HPDE6-E6E7 (cell line): ENCODE measurements around the gene ZNF793.

Source experiments
- DNase-seq: peaks from one replicate; pipeline ENCODE4 v3.0.0; 2011; ENCODE audit warnings: missing footprints; ENCODE audit errors: extremely low spot score

The ZNF793 gene

DNA sequence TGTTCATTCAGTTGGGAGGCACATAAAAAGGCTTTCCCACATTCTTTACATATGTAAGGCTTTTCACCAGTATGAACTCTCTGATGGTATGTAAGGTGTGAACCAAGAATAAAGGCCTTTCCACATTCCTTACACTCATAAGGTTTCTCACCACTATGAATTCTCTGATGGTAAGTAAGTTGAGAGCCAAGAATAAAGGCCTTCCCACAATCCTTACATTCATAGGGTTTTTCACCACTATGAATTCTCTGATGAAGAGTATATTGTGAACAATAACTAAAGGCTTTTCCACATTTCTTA, 58.6 kb downstream of the ZNF793 start:
- no peak for DNase-seq

DNA sequence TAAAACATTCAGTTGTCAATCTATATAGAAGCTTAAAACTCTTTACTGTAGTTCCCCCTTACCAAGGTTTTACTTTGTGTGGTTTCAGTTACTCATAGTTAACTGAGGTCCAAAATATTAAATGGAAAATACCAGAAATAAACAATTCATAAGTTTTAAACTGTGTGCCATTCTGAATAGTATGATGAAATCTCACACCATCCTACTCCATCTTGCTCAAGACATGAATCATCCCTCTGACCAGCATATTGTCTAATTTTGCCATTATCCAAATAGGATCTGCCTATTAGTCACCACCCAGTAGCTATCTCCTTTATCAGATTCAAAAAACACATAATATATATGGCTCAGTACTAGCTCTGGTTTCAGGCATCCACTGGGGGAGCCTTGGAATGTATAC, 65.5 kb downstream of the ZNF793 start:
- DNase-seq = peak; percentile 32

DNA sequence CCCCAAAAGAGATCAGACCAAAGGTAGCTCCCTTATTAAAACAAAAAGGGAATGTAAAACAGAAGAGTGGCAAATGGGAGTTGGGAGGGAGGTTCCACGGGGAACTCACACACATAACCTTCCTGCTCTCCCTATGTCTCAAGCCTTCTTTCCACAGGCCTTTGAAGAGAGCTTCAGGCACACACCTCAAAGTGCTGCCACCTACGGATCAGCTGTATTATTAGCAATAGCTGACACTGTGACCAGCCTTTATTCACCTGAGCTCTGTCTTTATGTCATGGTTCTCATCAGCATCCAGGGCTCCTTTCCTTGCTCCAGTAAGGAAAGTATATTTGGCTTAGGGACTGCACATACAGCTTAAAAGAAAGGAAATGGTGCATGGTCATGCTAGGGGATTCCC, 76.6 kb downstream of the ZNF793 start:
- no peak for DNase-seq
